ENCODE measurements around the gene TFF3.
A peak's percentile ranks its signal among the peaks of the same experiment; 100 is the strongest.

The TFF3 gene, protein sequence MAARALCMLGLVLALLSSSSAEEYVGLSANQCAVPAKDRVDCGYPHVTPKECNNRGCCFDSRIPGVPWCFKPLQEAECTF

DNA sequence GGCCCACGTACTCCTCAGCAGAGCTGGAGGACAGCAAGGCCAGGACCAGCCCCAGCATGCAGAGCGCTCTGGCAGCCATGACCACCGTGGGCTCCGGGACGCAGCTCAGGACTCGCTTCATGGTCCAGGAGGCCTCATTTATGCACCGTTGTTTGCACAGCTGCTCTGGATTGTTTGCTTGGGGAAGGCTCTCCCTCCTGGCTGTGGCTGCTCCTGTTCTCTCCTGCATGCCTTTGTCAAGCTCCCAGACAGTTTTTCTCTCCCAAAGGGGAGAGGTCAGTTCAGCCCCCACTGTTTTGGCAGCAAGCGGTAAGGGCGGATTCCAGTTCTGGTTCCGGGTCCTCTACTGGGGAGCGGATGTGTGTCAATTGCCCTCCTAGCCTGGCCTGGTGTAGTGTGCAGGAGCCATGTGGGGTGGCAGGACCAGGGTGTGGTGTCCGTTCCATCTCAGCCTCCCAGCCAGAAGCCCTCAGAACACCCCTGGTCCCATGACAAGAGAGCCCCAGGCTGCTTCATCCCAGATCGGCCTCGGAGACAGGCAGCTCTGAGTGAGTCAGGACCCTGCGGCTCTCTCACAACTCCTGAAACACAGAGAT lies at the start of gene TFF3:
TFF3 (minus strand) TSS at position 114 of the 596 bp plus-strand sequence; CDS start at position 79, 35 bp downstream.
- no peak for DNase-seq (ENCODE audit: low spot score)

DNA sequence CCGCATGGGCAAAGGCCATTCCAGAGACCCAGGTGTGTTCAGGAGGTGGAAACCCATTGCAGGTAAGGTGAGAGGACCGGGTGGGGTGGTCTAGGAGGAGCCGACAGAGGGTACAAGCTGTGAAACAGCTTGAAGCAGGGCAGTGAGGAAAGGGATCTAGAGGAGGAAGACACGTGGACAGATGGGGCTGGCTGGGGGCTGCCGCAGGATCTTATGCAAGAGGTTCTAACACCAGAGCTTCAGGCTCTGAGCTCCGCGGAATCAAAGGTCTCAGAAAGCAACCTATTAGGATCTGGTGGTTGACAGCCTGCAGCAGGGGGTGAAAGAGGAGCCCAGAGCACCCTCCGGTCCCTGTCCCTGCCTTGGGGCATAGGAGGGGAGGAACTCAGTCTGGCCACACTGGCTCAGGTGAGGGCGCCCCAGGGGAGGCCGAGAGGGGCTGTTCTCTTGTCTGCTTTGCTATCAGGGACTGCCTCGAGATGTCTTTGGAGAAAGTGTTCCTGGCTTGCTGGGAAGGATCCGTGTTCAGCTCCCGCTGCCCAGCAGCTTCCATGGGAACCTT lies 49.2 kb upstream of the TFF3 start:
- DNase-seq (ENCODE audit: low spot score) = no peak

DNA sequence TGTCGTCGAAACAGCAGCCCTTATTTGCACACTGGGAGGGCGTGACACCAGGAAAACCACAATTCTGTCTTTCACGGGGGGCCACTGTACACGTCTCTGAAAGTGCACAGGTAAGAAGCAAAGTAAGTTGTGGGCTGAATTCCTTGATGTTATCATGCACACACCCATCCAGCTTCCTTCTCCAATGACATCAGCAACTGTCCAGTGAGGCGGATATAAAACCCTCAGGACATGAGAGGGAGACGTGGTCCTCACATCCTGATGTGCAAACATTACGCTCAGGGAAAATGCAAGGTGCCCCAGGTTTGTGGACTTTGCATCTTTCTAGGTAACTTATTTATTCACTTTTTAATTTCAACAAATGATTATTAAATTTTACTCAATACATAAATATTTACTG lies 48.1 kb upstream of the TFF3 start:
- no peak for DNase-seq (ENCODE audit: low spot score)

DNA sequence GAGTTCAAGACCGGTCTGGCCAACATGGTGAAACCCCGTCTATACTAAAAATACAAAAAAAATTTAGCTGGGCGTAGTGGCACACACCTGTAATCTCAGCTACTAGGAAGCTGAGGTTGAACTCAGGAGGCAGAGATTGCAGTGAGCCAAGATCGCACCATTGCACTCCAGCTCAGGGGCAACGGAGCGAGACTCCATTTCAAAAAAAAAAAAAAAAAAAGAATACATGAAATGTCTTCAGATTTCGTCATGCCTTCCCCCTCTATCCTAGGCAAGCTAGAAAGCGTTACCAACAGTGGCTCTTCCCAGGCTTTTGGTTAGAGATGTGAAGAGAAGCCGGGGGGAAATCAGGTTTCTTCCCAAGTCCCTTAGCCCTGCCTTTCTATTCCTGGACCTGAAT lies 47.5 kb upstream of the TFF3 start:
- DNase-seq (ENCODE audit: low spot score) = no peak

DNA sequence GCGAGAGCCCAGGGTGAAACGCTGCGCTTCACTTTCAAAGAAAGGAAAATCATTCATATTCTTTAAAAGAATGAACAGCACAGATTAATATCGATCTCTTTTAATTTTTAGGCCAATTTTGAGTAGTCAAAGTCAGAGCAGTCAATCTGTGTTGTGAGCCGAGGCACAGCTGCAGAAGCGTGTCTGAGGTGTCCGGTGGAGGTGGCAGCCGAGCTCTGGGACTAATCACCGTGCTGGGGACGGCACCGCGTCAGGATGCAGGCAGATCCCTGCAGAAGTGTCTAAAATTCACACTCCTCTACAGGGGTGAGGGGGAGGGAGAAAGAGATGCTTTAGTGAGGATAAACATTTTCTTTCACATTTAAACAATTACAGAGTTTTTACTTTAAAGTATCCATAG lies 47.0 kb upstream of the TFF3 start:
- no peak for DNase-seq (ENCODE audit: low spot score)

DNA sequence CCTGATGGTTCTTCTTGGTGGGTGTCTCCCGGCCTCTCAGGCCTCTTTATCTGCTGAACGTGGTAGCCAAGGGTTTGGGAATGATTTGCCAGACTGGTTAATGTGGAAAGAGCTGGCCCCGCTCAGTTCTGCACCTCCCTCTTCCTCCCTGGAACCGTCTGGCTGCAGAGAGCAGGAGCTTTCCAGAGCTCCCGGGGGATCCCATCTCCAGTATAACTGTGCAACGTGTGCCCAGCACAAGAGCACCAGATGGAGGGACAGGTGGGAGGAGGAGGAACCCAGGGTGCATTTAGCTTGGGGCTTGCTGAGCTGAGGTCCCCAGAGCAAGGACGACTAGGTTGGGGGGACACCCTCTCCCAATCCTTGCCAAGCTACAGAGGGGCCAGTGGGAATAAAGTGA lies 46.1 kb upstream of the TFF3 start:
- DNase-seq (ENCODE audit: low spot score) = no peak

DNA sequence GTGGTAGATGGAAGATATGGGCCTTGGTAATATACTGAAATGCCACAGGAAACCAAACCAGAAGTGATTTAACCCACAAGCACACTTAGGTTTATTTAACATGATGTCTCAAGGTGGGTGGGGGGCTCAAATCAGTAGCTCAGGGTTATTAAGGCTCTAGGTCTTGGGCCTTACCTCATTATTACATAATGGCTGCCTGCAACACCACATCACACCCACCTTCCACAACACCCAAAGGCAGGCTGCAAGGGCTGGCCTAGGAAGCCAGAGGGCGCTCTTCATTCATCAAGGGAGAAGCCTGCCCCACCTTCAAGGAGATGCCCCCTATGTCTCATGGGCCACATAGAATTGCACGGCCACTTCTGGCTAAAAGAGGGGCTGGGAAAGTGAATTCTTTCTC lies 45.1 kb upstream of the TFF3 start:
- peak; percentile 11 for DNase-seq (ENCODE audit: low spot score)

DNA sequence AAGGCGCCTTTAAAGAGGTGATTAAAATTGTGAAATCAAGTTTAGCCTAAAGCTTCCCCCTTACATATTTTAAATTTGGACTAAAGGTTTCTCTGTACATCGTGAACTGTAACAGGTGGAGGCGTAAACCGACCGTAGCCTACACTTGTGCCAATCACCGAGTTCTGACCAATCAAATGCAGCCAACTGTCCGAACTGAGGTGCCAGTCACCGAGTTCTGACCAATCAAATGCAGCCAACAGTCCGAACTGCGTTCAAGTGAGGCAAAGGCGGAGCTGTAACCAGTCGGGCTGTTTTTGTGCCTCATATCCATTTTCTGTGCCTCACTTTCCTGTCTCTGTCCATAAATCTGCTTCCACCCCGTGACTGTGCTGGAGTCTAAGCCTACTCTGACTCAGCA lies 43.7 kb upstream of the TFF3 start:
- no peak for DNase-seq (ENCODE audit: low spot score)

DNA sequence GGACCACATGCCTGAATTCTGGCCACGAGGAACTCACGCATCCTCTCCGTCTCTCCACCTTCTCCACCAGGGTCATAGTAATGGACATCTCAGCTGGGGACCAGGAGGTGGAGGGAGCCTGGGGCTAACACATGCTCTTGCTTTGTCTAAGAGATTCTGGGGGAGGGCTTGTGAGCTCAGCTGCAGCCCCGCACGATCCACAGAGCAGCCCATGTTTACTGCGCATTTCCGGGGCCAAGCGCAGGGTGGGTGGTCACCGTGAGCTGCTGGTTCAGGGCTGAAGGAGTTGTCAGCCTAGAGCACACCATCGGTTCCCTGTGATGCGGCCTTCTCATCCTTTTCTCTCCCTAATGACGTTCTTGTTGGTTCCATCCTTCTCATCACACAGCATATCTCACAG lies 43.1 kb upstream of the TFF3 start:
- no peak for DNase-seq (ENCODE audit: low spot score)

DNA sequence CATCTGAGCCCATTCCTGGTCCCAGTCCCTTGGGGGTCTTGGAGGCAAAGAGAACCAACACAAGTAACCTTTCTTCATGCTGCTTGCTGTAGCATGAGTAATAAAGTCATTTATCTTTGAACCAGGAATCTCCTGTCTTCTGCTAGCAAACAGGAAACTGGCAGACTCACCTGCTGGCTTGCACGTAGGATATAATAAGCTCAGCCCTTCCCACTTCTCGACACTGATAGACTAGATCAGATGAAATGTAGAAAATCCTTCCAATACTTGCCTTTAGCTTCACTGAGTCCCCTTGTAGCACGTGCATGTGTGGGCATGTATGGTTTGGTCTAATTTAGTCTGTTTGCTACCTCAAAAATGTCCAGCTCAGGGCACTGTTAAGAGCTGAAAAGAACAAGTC lies 42.1 kb upstream of the TFF3 start:
- DNase-seq (ENCODE audit: low spot score) = no peak

DNA sequence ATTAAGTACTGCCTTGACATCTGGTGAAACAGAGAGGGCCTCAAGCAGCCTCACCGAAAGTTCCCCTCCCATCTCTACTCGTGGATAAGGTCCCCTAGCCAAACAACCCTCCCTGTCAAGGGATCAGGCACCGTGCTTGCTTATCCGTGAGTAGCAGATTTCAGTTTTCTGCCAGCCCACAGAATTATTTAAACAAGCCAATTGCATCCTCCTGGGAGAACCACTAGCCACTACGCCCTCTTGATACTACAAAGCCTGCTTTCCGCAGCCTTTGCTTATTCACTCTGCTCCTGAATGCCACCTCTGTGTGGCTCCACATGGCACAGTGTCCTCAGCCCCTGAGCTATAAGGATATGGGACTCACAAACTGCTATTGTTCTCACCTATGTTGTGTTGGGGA lies 41.4 kb upstream of the TFF3 start:
- DNase-seq (ENCODE audit: low spot score) = no peak

DNA sequence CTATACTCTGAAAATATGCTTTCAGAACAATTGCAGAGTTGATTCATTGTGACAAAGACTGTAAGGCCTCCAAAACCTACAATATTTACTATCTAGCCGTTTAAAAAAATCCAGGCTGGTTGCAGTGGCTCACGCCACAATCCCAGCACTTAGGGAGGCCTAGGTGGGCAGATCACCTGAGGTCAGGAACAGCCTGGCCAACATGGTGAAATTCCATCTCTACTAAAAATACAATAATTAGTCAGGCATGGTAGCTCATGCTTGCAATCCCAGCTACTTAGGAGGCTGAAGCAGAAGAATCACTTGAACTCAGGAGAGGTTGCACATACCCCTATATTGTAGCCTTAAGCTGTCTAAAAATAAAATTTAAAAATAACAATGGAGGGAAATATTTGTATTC lies 40.8 kb upstream of the TFF3 start:
- DNase-seq (ENCODE audit: low spot score) = no peak

DNA sequence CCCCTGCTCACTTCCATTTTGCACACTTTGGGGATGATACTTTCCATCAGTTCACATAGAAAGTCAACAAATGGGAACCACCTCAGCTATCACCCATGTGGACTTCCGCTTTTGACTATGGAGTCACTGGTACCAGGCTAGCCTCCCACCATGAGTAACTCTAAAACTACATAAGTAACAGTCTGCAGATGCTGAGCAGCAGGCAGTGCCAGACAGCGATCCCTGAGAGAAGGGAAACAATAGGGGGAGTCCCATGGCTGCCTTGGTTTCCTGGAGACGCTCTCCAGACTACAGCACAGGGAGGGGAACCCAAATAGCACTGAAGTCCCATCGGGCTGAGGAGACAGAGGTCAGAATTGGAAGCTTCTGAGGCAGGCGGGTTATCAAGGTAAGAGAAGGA lies 38.4 kb upstream of the TFF3 start:
- DNase-seq (ENCODE audit: low spot score) = no peak

DNA sequence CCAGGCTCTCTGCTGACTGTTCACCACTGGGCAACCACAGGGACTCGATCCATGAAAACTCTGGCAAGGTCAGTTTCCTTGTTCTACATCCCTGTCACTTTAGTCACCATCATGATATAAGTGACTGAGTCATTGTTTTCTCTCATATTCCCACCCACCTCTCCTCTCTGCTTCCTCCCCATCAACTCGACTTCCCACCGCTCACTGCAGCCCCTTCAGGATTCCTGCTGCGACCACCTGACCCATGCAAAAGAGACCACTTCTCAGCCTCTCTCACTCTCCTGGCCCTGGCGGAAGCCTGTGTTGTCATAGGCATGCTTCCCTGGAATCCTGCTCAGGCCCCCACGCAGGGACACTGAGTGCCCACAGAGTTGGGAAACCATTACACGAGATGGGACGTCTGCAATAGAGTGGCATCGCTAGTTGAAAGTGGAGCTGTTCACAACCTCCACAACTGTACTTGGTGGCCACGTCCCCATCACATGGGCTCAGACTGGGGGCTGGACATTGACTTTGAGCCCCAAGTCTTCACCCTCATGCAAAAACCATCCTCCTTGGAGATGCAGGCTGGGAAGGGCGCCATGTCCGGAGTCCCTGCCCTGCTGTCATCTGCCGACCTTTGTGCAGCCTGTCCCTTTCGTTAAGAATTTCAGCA lies 37.4 kb upstream of the TFF3 start:
- no peak for DNase-seq (ENCODE audit: low spot score)

DNA sequence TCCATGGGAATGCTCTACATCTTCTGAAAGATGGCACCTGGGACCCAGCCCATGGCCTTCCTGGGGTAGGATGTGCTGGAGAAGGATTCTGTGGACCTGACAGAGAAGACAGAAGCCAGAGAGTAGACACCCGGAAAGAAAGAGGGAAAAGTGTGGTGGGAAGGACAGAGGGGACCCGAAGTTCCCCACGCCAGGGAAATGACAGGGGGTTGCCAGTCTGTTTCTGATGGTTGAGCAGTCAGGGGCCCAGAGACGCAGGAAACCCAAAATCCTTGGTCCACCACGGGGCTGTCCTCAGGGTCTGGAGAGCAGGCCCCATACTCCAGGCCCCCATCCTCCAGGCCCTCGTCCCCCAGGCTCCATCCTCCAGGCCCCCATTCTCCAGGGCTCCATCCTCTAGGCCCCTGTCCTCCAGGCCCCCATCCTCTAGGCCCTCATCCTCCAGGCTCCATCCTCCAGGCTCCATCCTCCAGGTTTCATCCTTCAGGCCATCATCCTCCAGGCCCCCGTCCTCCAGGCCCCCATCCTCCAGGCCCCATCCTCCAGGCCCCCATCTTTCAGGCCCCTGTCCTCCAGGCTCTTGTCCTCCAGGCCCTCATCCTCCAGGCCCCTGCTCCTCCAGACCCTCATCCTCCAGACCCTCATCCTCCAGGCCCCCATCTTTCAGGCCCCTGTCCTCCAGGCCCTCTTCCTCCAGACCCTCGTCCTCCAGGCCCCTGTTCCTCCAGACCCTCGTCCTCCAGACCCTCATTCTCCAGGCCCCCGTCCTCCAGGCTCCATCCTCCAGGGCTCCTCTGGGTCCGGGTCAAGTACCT lies 36.6 kb upstream of the TFF3 start:
- no peak for DNase-seq (ENCODE audit: low spot score)

DNA sequence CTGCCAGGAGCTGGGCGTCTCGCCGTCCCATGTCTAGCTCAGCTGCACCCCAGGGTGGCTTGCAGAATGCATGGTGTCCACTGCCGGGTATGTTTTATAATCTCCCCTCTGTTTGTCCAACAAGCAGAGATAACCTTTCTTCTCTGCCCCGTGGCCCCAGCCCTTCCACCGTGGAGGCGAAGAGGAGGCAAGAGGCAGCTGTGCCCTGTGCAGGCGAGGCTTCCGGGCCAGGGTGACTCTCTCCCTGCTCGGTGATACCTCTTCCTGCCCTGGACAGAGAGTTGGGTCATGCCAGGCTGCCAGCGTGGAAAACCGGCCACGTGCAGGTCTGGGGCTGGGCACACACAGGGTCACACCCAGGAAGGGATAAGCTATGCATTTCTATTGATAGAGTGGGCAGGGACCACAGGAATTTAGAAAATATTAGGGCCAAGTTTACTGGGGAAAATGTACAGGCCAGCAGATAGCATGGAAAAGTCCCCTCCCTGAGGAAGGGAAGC lies 35.8 kb upstream of the TFF3 start, which contains the start of gene TFF2:
TFF2 (minus strand) TSS at position 68 of the 500 bp plus-strand sequence; CDS start at position 31, 37 bp downstream.
- DNase-seq (ENCODE audit: low spot score) = no peak

DNA sequence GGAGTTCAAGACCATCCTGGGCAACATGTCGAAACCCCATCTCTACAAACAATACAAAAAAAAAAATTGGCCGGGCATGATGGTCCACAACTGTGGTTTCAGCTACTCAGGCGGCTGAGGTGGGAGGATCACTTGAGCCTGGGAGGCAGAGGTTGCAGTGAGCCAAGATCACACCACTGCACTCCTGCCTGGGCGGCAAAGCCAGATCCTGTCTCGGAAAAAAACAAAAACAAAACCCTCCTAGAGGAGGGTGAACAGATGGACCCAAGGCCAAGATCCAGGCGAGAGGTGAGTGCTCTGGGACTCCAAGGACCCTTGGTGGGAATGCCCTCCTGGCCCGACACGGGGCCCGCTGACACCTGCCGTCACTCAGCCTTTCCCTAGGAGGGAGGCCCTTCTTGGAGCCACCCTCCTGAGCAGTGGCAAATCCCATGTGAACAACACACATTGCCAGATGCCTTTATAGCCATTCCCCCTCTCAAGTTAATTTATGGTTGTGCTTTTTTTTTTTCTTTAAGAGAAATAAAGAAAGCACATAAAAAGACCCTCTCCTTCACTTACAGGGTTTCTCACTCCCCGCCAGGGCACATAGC lies 35.2 kb upstream of the TFF3 start:
- no peak for DNase-seq (ENCODE audit: low spot score)

DNA sequence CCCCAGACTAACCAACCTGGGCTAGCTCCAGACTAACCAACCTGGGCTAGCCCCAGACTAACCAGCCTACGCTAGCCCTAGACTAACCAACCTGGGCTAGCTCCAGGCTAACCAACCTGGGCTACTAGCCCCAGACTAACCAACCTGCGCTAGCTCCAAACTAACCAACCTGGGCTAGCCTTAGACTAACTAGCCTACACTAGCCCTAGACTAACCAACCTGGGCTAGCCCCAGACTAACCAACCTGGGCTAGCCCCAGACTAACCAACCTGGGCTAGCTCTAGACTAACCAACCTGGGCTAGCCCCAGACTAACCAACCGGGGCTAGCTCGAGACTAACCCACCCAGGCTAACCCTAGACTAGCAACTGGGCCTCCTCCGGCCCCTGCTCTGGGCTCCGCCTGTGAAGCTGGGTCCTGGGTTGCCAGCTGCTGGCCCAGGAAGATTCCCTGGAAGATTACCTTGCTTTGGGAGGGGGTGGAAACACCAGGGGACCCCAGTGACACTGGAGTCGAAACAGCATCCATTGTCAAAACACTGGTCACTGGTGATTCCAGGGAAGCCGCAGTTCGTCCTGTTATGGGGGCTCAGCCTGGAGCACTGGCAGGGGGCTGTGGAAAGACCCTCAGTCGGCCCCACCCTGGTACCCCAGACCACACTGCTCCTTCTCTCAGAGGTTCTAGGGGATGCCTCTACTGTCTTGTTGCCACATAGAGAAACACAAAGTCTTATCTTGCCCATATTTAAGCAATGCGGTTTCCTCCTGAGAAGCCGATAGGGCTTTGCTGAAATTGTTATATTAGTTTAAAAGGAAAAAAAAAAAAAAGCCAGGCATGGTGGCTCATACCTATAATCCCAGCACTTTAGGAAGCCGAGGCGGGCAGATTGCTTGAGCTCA lies 34.5 kb upstream of the TFF3 start:
- DNase-seq (ENCODE audit: low spot score) = no peak

DNA sequence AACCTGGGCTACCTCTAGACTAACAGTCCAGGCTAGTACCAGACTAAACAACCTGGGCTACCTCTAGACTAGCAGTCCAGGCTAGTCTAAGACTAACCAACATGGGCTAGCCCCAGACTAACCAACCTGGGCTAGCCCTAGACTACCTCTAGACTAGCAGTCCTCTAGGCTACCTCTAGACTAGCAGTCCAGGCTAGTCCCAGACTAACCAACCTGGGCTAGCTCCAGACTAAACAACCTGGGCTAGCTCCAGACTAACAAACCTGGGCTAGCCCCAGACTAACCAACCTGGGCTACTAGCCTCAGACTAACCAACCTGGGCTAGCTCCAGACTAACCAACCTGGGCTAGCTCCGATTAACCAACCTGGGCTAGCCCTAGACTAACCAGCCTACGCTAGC lies 33.6 kb upstream of the TFF3 start:
- DNase-seq (ENCODE audit: low spot score) = no peak

DNA sequence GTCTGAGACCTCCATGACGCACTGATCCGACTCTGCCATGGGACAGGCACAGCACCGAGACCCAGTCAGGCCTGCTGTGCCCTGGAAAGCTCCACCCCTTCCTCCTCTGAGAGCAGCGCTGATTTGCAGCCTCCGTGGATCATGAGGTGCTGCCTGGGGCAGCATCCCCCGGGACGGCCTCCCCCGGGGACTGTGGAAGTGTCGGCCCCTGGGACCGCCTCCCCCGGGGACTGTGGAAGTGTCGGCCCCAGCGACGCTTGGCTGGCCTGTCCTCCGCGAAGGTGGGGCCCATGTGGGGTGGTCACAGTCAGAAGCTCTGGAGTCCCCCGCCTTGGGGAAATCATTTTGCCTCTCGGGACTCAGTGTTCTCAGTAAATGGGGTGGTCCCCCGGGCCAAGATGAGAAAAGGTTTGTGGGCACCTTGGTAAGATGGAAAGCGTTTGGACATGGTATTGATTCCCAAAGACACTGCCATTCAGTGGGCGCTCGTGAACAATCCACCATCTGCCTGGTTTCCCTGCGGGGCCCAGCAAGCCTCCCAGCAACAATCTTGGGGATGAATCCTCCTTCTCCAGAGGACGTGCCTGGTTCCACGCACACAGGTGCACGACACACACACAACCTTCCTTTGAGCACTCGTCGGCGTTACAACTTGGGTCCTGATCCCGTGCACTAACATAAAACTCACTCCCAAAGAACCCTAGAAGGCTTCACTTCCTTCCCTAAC lies 32.6 kb upstream of the TFF3 start:
- no peak for DNase-seq (ENCODE audit: low spot score)

Data from activated CD4-positive, alpha-beta T cell treated with anti-CD3 and anti-CD28 coated beads, Interleukin-2, Interleukin-4, amounts not matched to agents 100 ng/mL and 50 ng/mL, durations not matched to agents 16 hours and 8 hours (primary cell).